ENCODE measurements around the gene ELL.

DNA sequence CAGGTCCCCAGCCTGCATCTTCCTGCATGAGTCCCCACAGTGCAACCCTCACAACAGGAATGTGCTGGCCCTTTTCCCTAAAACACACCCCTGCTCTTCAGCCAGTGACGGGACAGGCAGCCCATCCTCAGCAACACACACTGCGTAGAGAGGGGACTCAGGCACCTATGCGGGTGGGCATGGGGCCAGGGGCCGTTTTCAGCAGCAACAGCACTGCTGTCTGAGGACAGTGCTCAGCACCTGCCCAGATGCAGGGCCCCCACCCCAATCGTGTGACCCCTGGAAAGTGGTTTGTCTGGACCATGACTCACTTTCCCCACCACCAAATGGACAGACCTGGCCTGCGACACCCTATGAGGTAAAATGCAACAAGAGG, 55.9 kb downstream of the ELL start:
- TF ChIP-seq EZH2 (IDR thresholded peaks at IDR 0.05; ENCODE audit: borderline replicate concordance, low read depth, low read length, severe bottlenecking) (no peak), FOS (IDR thresholded peaks at IDR 0.05; ENCODE audit: borderline replicate concordance, insufficient read depth, low read length) (no peak), POLR2A (IDR thresholded peaks at IDR 0.05; ENCODE audit: low read depth, low read length) (no peak), JUN (IDR thresholded peaks at IDR 0.05; ENCODE audit: borderline replicate concordance, insufficient read depth, insufficient read length, low read depth) (no peak)
- TF ChIP-seq, protein P1, sequence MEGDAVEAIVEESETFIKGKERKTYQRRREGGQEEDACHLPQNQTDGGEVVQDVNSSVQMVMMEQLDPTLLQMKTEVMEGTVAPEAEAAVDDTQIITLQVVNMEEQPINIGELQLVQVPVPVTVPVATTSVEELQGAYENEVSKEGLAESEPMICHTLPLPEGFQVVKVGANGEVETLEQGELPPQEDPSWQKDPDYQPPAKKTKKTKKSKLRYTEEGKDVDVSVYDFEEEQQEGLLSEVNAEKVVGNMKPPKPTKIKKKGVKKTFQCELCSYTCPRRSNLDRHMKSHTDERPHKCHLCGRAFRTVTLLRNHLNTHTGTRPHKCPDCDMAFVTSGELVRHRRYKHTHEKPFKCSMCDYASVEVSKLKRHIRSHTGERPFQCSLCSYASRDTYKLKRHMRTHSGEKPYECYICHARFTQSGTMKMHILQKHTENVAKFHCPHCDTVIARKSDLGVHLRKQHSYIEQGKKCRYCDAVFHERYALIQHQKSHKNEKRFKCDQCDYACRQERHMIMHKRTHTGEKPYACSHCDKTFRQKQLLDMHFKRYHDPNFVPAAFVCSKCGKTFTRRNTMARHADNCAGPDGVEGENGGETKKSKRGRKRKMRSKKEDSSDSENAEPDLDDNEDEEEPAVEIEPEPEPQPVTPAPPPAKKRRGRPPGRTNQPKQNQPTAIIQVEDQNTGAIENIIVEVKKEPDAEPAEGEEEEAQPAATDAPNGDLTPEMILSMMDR (IDR thresholded peaks at IDR 0.05; ENCODE audit: extremely low read depth in 1 of 2, insufficient read depth in 1 of 2, low read depth in 1 of 2, low read length in 2 of 2) = no peak
